Measurements from ENCODE around the gene GRIN3B.

GRCh38 chr19:971795-972194, 28.4 kb upstream of the GRIN3B start:
- TF ChIP-seq FOXP2 (optimal IDR thresholded peaks at IDR 0.05; ENCODE audit: borderline replicate concordance, extremely low read depth, extremely low read length, insufficient read depth), result no peak
- TF ChIP-seq REST (IDR thresholded peaks at IDR 0.05; ENCODE audit: insufficient read depth in 1 of 2, low read depth in 2 of 2, low read length in 2 of 2), result no peak
- no peak for TF ChIP-seq POLR2AphosphoS5 (IDR thresholded peaks at IDR 0.05; ENCODE audit: low read depth, low read length)
- no peak for TF ChIP-seq TAF1 (IDR thresholded peaks at IDR 0.05; ENCODE audit: borderline replicate concordance, insufficient read depth, low read length)
- no peak for TF ChIP-seq SIN3A (IDR thresholded peaks at IDR 0.05; ENCODE audit: borderline replicate concordance, insufficient read depth, low read length)
